Inflammatory macrophage treated with lipopolysaccharide for 4 hours (primary cell): ENCODE results near the gene KIAA0232.

ENCODE experiments used
- DNase-seq: peaks from one replicate; pipeline ENCODE4 v3.0.0-alpha.2; 2020

Gene KIAA0232

DNA sequence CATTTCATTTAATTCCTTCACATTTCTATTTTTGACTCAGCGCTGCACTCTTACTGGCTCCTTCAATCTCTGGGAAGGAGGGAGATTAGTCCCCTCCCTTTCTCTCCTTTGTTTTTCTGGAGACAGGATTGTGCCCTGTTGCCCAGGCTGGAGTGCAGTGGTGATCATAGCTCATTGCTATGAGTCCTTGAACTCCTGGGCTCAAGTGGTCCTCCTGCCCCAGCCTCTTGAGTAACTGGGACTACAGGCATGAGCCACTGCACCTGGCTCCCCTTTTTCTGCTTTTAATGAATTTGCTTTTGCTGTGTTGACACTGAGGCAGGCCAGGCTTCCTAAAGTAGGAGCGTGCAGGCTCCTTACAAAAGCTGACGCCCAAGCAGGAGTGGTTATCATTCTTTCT is 137.6 kb downstream of the KIAA0232 start:
- DNase-seq: no peak

DNA sequence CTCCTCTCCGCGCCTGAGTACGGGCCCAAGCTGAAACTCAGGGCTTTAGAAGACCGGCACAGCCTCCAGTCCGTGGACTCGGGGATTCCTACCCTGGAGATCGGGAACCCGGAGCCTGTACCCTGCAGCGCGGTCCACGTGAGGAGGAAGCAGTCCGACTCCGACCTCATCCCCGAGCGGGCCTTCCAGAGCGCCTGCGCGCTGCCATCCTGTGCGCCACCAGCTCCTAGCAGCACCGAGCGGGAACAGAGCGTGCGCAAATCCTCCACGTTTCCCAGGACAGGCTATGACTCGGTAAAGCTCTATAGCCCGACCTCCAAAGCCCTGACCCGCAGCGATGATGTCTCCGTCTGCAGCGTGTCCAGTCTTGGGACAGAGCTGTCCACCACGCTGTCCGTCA is 141.0 kb downstream of the KIAA0232 start:
- no peak for DNase-seq

DNA sequence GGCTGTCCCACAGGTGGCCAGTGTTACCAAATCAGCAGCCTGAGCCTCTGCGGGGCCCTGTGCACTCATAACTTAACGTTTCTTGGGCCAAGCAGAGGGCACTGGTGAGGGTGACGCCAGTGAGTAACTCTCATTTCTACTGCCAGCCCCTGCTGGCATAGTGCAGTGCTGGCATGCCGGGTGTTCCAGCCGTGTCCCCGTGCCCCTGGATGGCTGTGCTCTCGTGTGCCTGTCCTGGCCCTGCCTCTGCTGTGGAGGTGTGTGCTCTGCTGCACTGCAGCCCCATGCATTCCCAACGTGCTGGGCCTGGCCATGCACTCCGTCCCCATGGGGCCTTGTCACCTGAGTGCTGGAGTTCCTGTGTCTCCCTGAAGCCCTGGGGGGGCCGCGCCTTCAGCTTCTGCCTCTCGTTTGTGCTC is 141.8 kb downstream of the KIAA0232 start:
- no peak for DNase-seq

DNA sequence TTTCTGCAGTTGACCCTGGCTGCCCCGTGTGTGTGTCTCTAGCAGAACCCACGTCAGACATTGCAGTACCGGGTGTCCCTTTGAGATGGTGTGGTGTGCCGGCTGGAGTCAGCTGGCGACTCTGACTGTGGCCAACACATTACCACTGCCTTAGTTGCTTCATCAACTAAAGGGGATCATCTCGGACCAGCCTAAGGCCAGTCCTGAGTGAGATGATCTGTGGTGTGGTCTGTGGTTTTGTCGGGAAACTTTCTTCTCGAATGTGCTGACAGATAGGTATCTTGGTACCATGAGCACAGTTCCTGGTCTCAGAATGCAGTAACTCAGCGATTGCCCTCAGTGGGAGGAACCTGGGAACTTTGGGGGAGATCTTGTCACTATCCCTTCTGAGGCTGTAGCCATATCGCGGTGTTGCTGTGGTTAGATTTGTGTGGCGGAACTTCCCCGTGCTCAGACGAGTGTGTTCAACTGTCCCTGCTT is 142.9 kb downstream of the KIAA0232 start:
- peak; percentile 79 for DNase-seq

DNA sequence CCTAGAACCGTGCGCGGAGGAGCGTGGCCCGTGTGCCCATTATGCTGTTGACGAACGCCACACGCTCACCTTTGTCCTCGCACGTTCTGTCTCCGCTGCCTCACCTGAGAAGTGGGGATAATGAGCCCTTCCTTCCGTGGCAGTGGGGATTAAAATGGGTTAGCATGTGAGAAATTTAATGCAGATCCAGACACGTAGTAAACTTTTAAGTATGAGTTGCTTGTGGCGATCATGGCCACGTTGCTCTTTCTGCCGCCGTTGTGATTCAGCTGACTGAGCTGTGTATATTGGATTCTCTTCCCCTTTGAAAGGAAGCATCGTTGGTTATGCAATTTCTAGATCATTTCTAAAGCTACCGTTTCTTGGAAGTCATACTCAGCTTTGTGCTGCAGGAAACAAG is 143.6 kb downstream of the KIAA0232 start:
- DNase-seq: peak; percentile 94

DNA sequence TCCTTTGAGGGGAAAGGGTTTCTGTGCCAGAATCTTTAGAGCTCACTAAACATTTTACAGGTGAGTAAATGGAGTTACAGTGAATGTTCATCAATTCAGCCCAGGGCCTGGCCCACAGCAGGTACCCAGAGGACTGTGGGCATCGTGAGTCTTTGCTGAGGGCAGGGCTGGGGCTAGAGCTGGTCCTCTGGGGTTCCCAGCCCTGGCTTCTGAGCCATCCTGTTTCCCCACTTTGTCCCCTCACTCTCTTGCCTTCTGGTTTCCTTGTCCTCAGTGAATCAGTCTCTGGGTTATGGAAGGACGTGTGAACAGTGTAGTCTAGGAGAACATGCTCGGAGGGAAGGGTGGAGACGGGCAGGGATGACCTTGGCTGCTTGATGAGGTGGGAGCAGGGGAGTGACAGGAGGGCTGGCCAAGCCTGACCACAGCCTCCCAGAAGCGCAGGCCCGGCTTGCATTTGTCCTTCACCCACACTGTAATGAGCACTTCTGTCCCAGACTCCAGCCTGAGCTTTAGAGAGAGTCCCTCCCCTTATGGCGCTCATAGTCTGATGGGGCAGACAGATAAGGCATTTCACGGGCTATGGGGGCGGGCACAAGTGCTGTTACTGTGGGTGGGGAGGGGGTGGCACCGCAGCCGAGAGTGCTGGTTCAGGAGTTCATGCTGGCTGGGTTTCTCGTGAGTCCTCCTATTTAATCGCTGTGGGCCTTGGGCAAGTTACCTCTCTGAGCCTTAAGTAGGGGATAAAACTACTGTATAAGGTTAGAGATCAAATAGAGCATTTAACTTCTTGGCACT is 144.4 kb downstream of the KIAA0232 start:
- peak; percentile 59 for DNase-seq

DNA sequence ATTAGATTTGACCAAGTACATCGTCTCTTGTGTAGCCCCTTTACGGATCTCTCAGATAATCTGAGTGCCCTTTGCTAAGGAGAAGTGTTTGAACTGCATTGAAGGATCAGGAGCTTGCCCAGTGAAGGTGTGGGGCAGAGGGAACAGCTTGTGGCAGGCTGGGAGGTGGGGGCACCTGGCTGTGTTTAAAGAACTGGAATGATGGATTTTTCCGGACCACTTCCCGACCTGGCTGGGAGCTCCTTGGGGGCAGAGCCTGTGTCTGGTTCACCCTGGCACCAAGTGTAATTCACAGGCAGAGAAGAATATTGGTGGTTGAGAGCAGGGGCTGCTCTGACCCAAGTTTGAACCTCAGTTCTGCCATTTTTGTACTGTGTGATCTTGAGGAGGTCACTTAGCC is 145.6 kb downstream of the KIAA0232 start:
- no peak for DNase-seq

DNA sequence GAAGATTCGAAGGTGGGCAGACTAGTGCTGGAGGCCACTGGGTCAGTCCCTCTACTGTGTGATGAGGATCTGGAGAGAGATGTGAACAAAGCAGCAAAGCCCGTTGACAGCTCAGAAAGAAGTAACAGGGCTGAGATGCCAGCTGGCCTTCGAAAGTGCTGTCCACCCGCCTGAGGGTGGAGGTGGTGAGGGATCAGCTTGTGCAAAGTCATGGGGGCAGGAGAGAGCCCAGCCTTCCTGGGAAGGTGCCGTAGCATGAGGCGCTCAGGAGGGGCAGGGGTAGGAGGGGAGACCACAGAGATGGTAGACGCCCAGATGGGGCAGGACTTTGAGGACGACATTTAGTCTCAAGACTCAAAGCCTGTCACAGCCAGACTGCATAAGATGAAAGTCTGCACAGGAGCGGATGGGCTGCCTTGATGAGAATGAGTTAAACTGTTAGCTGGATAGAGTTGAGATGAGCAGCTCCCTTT is 146.8 kb downstream of the KIAA0232 start:
- no peak for DNase-seq

DNA sequence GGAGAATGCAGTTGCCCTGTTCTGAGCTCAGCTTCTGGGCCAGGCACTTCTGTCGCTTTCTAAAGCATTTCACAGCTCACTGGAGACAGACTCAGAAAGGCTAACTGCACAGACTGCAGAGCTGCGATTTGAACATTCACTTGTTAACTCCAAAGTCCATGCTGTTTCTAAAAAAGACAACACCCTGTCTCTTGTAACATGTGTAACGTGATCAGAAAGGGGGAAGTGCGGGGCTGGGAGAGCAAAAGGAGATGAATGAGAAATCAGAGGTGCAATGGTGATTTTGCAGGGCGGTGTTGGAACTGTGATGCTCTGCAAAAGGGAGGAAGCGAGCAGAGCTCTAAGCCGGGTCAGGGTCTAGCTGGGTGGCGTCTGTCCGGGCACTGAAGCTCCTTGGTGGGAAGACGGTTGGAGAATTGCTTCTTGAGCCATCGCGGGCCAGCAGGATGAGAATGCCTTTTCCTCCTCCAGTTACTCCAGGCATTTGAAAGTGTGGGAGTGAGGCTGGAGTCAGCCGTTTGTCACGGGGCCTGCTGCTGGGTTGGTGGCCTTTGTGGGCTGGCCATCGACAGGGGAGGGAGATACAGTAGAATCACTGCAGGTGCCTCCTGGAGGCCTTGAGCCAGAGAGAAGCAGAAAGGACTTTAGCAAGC is 147.4 kb downstream of the KIAA0232 start:
- peak; percentile 64 for DNase-seq

DNA sequence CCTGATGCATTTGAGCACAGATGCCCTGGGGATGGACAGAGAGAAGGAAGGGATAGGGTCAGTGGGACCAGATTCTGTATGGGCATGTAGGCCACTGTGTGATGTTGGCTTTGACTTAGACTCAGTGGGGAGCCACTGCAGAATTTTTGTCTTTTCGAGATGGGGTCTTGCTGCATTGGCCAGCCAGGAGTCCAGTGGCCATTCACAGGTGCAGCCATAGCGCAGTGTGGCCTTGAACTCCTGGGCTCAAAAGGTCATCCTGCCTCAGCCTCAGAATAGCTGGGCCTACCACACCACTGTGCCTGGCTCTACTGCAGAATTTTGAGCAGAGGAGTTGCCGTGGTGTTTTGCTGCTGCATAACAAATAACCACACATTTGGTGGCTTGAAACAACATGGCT is 149.9 kb downstream of the KIAA0232 start:
- DNase-seq: no peak

DNA sequence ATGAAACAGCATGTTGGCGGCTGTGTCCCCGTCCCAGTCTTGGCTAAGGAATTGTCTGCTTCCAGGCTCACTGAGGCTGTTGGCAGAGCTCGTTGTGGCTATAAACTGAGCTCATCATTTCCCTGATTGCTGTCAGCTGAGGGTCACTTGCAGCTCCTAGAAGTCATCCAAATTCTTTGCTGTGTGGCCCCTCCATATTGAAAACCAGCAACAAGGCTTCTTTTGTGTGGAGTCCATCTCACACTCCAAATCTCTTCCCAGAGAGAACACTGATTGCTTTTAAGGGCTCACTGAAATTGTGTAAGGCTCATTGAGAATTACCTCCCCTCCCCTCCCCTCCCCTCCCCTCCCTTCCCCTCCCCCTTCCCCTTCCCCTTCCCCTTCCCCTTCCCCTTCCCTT is 150.4 kb downstream of the KIAA0232 start:
- DNase-seq: no peak
